ENCODE data around the gene OR52B2.

Gene OR52B2

GRCh38 chr11:6170226-6170625, at the start of gene OR52B2:
Gene OR52B2, minus strand, starts transcription at chr11:6170326. Its CDS starts 0 bp downstream, at chr11:6170326.
- H3K9ac ChIP-seq (ENCODE audit: insufficient read length): no peak within 1 kb of the TSS
- no peak for DNase-seq (ENCODE audit: low read depth, low spot score)
- H3K27ac ChIP-seq: no peak within 1 kb of the TSS
- H3K4me3 ChIP-seq: no peak within 1 kb of the TSS
- H3K9me3 ChIP-seq (ENCODE audit: low read depth, low read length): no peaks in the 10 kb centered on the region
- no peak for TF ChIP-seq FOXP2 (optimal IDR thresholded peaks at IDR 0.05; ENCODE audit: control extremely low read depth, extremely low read length, insufficient read depth)
- TF ChIP-seq EZH2 (IDR thresholded peaks at IDR 0.05): no peak
- no peak for TF ChIP-seq POLR2AphosphoS5 (IDR thresholded peaks at IDR 0.05; ENCODE audit: borderline replicate concordance, low read depth, low read length)
- no peaks in the 10 kb centered on the region for H3K36me3 ChIP-seq (ENCODE audit: insufficient read depth, low read length)

DNA sequence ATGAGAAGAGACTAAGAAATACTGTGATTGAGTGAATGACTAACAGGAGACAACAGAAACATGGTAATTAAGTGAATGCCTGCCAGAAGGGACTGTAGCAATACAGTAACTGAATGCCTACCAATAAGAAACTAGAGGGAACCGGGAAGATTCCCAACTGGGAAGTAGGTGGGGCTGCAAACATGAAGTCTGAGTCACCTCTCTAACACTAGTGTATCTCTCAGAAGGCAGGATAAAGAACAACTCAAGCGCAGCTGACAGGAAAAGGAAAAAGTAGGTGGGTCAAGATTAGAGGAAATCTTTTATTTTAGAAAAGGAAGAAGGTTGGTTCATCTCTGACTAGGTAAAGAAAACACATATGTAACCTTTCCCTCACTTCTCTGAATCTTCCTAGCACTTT, 49.2 kb upstream of the OR52B2 start:
- Histone ChIP-seq H3K9me3 (ENCODE audit: low read depth, low read length) (no peaks in the 10 kb centered on the region), H3K9ac (ENCODE audit: insufficient read length) (no peak overlapping the region), H3K36me3 (ENCODE audit: insufficient read depth, low read length) (peaks cover 34% of the 10 kb centered on the region), H3K27ac (no peak overlapping the region), H3K4me3 (no peak overlapping the region)
- no peak for DNase-seq (ENCODE audit: low read depth, low spot score)
- no peak for TF ChIP-seq EZH2 (IDR thresholded peaks at IDR 0.05)
- TF ChIP-seq POLR2AphosphoS5 (IDR thresholded peaks at IDR 0.05; ENCODE audit: borderline replicate concordance, low read depth, low read length): no peak
- TF ChIP-seq FOXP2 (optimal IDR thresholded peaks at IDR 0.05; ENCODE audit: control extremely low read depth, extremely low read length, insufficient read depth): no peak

- no peak overlapping the region for H3K9ac ChIP-seq (ENCODE audit: insufficient read length)
- no peak overlapping the region for H3K4me3 ChIP-seq
- H3K27ac ChIP-seq: no peak overlapping the region
- H3K36me3 ChIP-seq (ENCODE audit: insufficient read depth, low read length): peaks cover 27% of the 10 kb centered on the region
- no peaks in the 10 kb centered on the region for H3K9me3 ChIP-seq (ENCODE audit: low read depth, low read length)
- no peak for DNase-seq (ENCODE audit: low read depth, low spot score)
- TF ChIP-seq POLR2AphosphoS5 (IDR thresholded peaks at IDR 0.05; ENCODE audit: borderline replicate concordance, low read depth, low read length) (no peak), FOXP2 (optimal IDR thresholded peaks at IDR 0.05; ENCODE audit: control extremely low read depth, extremely low read length, insufficient read depth) (no peak)
Measured at GRCh38 chr11:6217722-6218121, 47.6 kb upstream of the OR52B2 start.

DNA sequence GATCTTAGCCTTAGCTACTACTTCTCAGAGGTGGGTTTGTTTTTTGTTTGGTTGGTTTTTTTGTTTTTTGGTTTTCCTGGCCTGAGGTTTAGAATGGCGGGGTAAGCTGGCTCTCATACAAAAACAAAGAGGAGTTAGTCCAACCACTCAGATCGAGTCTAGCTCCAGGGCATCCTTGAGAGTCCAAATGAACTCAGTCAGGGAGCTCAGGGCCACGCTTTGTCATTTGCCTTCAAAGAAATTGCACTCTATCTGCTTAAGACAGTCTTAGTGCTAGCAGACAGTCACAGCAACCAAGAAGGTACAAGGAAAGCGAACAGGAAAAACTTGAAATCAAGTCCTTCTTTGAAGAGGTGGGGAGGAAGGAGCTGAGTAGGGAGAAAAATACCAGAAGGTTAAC, 46.4 kb upstream of the OR52B2 start:
- Histone ChIP-seq H3K4me3 (no peak overlapping the region), H3K9ac (ENCODE audit: insufficient read length) (no peak overlapping the region), H3K36me3 (ENCODE audit: insufficient read depth, low read length) (peaks cover 17% of the 10 kb centered on the region), H3K27ac (no peak overlapping the region), H3K9me3 (ENCODE audit: low read depth, low read length) (no peaks in the 10 kb centered on the region)
- TF ChIP-seq FOXP2 (optimal IDR thresholded peaks at IDR 0.05; ENCODE audit: control extremely low read depth, extremely low read length, insufficient read depth): no peak
- no peak for TF ChIP-seq EZH2 (IDR thresholded peaks at IDR 0.05)
- TF ChIP-seq POLR2AphosphoS5 (IDR thresholded peaks at IDR 0.05; ENCODE audit: borderline replicate concordance, low read depth, low read length): no peak
- no peak for DNase-seq (ENCODE audit: low read depth, low spot score)

DNA sequence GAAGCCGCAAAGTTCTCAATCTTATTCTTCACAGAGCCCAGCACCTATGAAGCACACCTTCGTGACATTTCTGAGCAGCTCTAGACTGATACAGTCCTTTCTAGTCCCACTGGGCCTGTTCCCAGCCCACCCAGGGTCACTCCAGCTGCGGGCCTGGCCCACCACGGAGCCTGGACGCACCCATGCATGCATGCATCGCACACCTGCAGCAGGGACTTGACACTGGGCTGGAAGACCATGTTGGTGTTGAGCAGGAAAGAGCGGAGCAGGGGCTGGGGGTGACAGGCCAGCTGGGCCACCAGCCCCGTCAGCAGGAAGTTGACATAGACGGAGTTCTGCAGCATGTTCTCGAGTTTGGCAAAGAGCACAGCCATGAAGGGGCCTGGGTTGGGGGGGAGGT, 44.4 kb upstream of the OR52B2 start:
- Histone ChIP-seq H3K9ac (ENCODE audit: insufficient read length) (no peak overlapping the region), H3K27ac (no peak overlapping the region), H3K9me3 (ENCODE audit: low read depth, low read length) (no peaks in the 10 kb centered on the region), H3K4me3 (no peak overlapping the region), H3K36me3 (ENCODE audit: insufficient read depth, low read length) (peaks cover 22% of the 10 kb centered on the region)
- no peak for TF ChIP-seq POLR2AphosphoS5 (IDR thresholded peaks at IDR 0.05; ENCODE audit: borderline replicate concordance, low read depth, low read length)
- no peak for TF ChIP-seq FOXP2 (optimal IDR thresholded peaks at IDR 0.05; ENCODE audit: control extremely low read depth, extremely low read length, insufficient read depth)
- TF ChIP-seq EZH2 (IDR thresholded peaks at IDR 0.05): no peak
- DNase-seq (ENCODE audit: low read depth, low spot score): no peak

- no peak for DNase-seq (ENCODE audit: low read depth, low spot score)
- TF ChIP-seq FOXP2 (optimal IDR thresholded peaks at IDR 0.05; ENCODE audit: control extremely low read depth, extremely low read length, insufficient read depth) (no peak), POLR2AphosphoS5 (IDR thresholded peaks at IDR 0.05; ENCODE audit: borderline replicate concordance, low read depth, low read length) (no peak), EZH2 (IDR thresholded peaks at IDR 0.05) (no peak)
- H3K9me3 ChIP-seq (ENCODE audit: low read depth, low read length): no peaks in the 10 kb centered on the region
- no peak overlapping the region for H3K4me3 ChIP-seq
- H3K9ac ChIP-seq (ENCODE audit: insufficient read length): no peak overlapping the region
- H3K36me3 ChIP-seq (ENCODE audit: insufficient read depth, low read length): peaks cover 6% of the 10 kb centered on the region; the same call in 1 of the 2 replicates
- H3K27ac ChIP-seq: no peak overlapping the region
Measured at GRCh38 chr11:6210274-6210955, 40.3 kb upstream of the OR52B2 start.

DNA sequence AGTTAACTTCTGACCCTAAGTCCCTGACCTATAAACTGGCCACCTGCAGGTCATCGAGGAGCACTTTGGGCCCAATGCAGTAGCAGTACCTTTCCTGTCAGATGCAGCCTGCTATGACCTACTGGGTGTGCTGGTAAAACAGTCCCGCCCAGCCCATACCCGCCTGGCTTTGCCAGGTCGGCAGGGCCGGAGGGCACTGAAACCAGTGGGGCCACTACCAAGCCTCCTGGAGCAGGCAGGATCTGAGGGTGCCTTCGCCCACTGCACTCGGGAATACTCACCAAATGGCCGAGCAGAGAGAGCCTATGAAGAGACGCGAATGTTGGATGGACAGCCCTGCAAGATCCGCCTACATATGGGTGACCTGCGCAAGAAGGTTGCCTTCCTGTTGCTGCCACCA, 39.7 kb upstream of the OR52B2 start:
- Histone ChIP-seq H3K27ac (no peak overlapping the region), H3K9ac (ENCODE audit: insufficient read length) (no peak overlapping the region), H3K4me3 (no peak overlapping the region), H3K9me3 (ENCODE audit: low read depth, low read length) (no peaks in the 10 kb centered on the region), H3K36me3 (ENCODE audit: insufficient read depth, low read length) (peaks cover 6% of the 10 kb centered on the region; the same call in 1 of the 2 replicates)
- no peak for DNase-seq (ENCODE audit: low read depth, low spot score)
- TF ChIP-seq FOXP2 (optimal IDR thresholded peaks at IDR 0.05; ENCODE audit: control extremely low read depth, extremely low read length, insufficient read depth): no peak
- TF ChIP-seq POLR2AphosphoS5 (IDR thresholded peaks at IDR 0.05; ENCODE audit: borderline replicate concordance, low read depth, low read length): no peak
- no peak for TF ChIP-seq EZH2 (IDR thresholded peaks at IDR 0.05)

DNA sequence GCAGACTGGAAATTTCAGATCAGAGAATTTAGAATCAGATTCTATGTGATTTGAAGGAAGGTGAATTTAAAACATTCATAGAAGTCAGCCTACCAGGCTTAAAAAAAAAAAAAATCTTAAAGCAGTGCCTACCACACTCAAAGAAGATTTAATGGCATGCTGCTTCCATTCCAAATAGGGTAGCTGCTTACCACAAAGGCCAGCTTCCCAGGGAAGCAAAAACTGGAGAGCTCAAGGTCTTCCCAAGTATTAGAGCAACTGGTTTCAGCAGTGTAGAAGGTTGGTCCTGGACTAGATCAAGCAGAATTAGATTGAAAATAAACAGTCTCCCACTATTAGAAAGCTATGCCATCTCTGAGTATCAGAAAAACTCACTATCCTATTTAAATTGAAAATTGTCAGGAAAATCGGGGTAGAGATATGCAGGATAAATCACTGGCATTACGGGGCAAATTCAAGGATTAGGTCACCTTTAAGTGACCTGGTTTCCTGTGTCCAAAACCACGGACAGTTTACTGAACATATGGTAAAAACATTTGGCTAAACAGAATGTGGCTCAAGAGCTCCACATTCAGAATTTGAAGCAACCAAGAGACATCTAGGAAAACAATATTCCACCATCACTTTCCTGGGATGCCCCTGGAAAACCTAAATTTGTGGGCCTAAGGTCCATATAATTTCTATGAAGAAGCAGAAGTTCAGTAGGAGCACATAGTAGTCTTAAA, 36.5 kb upstream of the OR52B2 start:
- Histone ChIP-seq H3K4me3 (no peak overlapping the region), H3K36me3 (ENCODE audit: insufficient read depth, low read length) (peaks cover 6% of the 10 kb centered on the region; the same call in 1 of the 2 replicates), H3K9ac (ENCODE audit: insufficient read length) (no peak overlapping the region), H3K27ac (no peak overlapping the region), H3K9me3 (ENCODE audit: low read depth, low read length) (no peaks in the 10 kb centered on the region)
- no peak for DNase-seq (ENCODE audit: low read depth, low spot score)
- TF ChIP-seq FOXP2 (optimal IDR thresholded peaks at IDR 0.05; ENCODE audit: control extremely low read depth, extremely low read length, insufficient read depth): no peak
- TF ChIP-seq EZH2 (IDR thresholded peaks at IDR 0.05): no peak
- no peak for TF ChIP-seq POLR2AphosphoS5 (IDR thresholded peaks at IDR 0.05; ENCODE audit: borderline replicate concordance, low read depth, low read length)
